ENCODE measurements around the gene LCK. TPM values are rescaled to one million over a fixed set of nuclear protein-coding genes. Genes with fewer than 3 reads are reported as not detected.

The LCK gene
- total and polyA plus RNA-seq, 9 of the 15 experiments (the other 6 are each of a cell fraction or from before 2014, with no cell fraction given): 0.04 to 0.47 (median 0.13) TPM; not detected in 6

- TF ChIP-seq CREB3L1 (IDR thresholded peaks at IDR 0.05; ENCODE audit: borderline replicate concordance, low read depth): no peak
- no peak for TF ChIP-seq NFIC (IDR thresholded peaks at IDR 0.05)
- TF ChIP-seq ZNF445 (CRISPR knock-in tag; IDR thresholded peaks at IDR 0.05; ENCODE audit: low read depth): no peak
- no peak for TF ChIP-seq ZBTB33 (CRISPR knock-in tag; IDR thresholded peaks at IDR 0.05)
- no peak for TF ChIP-seq ZNF274 (IDR thresholded peaks at IDR 0.05; ENCODE audit: borderline replicate concordance, low read depth, low read length)
- no peak for TF ChIP-seq MXI1 (IDR thresholded peaks at IDR 0.05; ENCODE audit: low read depth, low read length)
- no peak for TF ChIP-seq HMG20B (CRISPR knock-in tag; IDR thresholded peaks at IDR 0.05)
- no peak for TF ChIP-seq RBM22 (IDR thresholded peaks at IDR 0.05; ENCODE audit: low read depth, low read length, poor library complexity, severe bottlenecking)
- no peak for TF ChIP-seq RBBP5 (IDR thresholded peaks at IDR 0.05; ENCODE audit: borderline replicate concordance, insufficient read depth, low read length, poor library complexity, severe bottlenecking)
- TF ChIP-seq HNRNPLL (IDR thresholded peaks at IDR 0.05; ENCODE audit: low read depth, low read length, poor library complexity, severe bottlenecking): no peak
- no peak for TF ChIP-seq ZNF3 (CRISPR knock-in tag; IDR thresholded peaks at IDR 0.05)
- TF ChIP-seq ZNF77 (CRISPR knock-in tag; IDR thresholded peaks at IDR 0.05): no peak
- TF ChIP-seq TOE1 (IDR thresholded peaks at IDR 0.05; ENCODE audit: borderline replicate concordance): no peak
- TF ChIP-seq TOE1 (CRISPR knock-in tag; IDR thresholded peaks at IDR 0.05; ENCODE audit: borderline replicate concordance, low read depth): no peak
- TF ChIP-seq POLR2G (IDR thresholded peaks at IDR 0.05; ENCODE audit: low read depth, low read length): peak; percentile 43; the same call in 1 of the 2 replicates
- TF ChIP-seq ZHX1 (conservative IDR thresholded peaks at IDR 0.05; ENCODE audit: low read length): no peak
- no peak for TF ChIP-seq ELK3 (CRISPR knock-in tag; IDR thresholded peaks at IDR 0.05)
- TF ChIP-seq USF1 (CRISPR knock-in tag; IDR thresholded peaks at IDR 0.05): no peak
- TF ChIP-seq NCOA6 (IDR thresholded peaks at IDR 0.05): no peak
These were observed 81.4 kb downstream of the LCK start (continued) for GRCh38 chr1:32332290-32333079.

All from K562 (cell line).